ENCODE results near the gene NBEA.

- TF ChIP-seq CTCF (IDR thresholded peaks at IDR 0.05) = no peak
- TF ChIP-seq POLR2A (IDR thresholded peaks at IDR 0.05) = no peak
Observed at GRCh38 chr13:35367586-35367985, 425.5 kb downstream of the NBEA start.

All from breast epithelium (tissue), 3 donors.